PC-9 (cell line): ENCODE measurements around the gene RIMBP2.

Experiments used
- EZH2 ChIP-seq: fragments of 200-600 bp; sonication (generic); IDR thresholded peaks from 2 replicates; pipeline ENCODE4 v1.8.0; 2017; ENCODE audit warnings: antibody characterized with exemption, low read depth
- TF ChIP-seq, protein P1 (sequence below): fragments of 200-600 bp; sonication (generic); conservative IDR thresholded peaks from 2 replicates; pipeline ENCODE4 v1.6.1; 2017; ENCODE audit warnings: mixed run types, antibody characterized with exemption, mild to moderate bottlenecking, moderate library complexity

DNA sequence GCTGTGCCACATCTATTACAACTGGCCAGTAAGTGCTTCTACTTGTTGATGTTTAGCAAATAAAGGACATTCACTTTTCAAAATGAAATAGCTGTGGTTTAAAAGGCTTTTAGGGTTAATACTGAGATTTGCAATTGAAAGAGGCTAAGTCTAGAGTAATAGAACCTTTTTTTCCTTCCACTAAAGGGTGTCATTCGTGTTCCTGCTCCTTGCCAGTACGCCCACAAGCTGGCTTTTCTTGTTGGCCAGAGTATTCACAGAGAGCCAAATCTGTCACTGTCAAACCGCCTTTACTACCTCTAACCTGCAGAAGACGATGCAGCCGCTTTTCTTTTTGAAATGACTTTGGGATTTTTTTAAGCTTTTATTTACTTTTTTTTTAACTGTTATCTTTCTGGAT is 344.8 kb downstream of the RIMBP2 start:
- TF ChIP-seq, protein P1, sequence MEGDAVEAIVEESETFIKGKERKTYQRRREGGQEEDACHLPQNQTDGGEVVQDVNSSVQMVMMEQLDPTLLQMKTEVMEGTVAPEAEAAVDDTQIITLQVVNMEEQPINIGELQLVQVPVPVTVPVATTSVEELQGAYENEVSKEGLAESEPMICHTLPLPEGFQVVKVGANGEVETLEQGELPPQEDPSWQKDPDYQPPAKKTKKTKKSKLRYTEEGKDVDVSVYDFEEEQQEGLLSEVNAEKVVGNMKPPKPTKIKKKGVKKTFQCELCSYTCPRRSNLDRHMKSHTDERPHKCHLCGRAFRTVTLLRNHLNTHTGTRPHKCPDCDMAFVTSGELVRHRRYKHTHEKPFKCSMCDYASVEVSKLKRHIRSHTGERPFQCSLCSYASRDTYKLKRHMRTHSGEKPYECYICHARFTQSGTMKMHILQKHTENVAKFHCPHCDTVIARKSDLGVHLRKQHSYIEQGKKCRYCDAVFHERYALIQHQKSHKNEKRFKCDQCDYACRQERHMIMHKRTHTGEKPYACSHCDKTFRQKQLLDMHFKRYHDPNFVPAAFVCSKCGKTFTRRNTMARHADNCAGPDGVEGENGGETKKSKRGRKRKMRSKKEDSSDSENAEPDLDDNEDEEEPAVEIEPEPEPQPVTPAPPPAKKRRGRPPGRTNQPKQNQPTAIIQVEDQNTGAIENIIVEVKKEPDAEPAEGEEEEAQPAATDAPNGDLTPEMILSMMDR, result no peak
- TF ChIP-seq EZH2, result no peak
